GM21737 (cell line): ENCODE results near the gene CHID1.

Source experiments
- ATAC-seq: cut with Tn5 transposase; IDR thresholded peaks from one replicate; pipeline ENCODE4 v1.9.1; 2021; ENCODE audit warnings: mild to moderate bottlenecking, moderate library complexity; ENCODE audit not compliant: unreplicated experiment

Gene CHID1

DNA sequence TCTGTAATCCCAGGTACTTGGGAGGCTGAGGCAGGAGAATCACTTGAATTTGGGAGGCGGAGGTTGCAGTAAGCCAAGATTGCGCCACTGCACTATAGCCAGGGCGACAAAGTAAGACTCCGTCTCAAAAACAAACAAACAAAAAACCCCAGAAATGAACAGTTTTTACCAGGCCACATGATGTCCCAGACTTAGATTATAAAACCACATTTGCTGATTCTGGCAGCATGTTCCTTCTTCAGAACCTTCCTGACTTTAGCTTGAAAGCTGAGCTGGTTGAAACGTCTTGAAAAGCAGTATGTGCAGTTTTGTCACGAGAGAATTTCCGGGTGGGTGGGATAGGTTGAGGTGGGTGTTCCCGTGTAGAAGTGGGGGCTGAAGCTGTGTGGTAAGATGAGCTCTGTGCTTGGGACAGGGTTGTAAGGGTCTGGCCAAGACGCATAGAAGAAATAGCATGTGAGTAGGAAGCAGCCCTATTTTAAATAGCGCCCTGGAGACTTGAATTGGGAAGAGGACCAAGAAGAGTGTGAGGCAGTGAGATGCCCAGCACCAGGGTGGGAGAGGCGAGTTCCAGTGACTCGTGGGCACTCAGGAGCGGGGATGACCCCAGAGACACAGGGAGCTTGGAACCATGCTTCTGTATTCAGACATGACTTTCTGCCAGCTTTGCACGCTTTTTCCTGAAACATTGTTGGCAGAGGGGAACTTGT lies 22.7 kb upstream of the CHID1 start:
- ATAC-seq: no peak

- no peak for ATAC-seq
These were observed 21.8 kb upstream of the CHID1 start for GRCh38 chr11:932435-932834.

DNA sequence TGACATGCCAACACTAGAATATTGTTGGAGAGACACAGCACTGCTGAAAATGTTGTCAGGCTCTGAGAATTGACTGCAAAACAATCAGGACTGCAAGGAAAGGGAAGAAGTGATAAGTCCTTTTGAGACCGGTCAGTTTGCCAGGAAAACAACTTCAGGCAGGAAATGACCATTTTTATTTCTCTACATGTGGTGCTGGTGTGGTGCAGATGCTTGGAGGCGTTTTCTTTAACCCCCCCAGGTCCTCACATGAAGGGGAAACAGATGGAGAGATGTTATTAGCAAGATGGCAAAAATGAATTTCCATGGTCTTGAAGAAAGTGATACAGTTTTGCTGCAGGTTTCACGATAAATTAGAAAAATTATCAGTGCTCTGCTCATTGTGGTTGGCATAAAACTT lies 20.8 kb upstream of the CHID1 start:
- ATAC-seq: no peak

DNA sequence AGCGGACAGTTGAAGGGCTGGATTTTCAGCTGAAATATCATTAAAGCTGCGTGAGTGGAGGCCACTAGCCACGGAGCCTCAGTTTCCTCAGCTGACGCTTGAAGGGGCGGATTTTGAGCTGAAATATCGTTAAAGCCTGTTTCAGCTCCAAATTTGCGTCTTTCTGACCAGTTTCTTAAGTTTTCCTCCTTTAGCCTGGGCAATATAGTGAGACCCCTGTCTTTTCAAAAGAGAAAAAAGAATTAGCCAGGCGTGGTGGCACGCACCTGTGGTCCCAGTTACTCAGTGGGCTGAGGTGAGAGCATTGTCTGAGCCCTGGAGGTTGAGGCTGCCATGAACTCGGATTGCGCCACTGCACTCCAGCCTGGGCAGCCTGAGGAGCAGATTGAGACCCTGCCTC lies 18.8 kb upstream of the CHID1 start:
- ATAC-seq: no peak

GRCh38 chr11:928786-929185 lies 18.2 kb upstream of the CHID1 start:
- no peak for ATAC-seq

GRCh38 chr11:927871-928270 lies 17.3 kb upstream of the CHID1 start:
- ATAC-seq: no peak

DNA sequence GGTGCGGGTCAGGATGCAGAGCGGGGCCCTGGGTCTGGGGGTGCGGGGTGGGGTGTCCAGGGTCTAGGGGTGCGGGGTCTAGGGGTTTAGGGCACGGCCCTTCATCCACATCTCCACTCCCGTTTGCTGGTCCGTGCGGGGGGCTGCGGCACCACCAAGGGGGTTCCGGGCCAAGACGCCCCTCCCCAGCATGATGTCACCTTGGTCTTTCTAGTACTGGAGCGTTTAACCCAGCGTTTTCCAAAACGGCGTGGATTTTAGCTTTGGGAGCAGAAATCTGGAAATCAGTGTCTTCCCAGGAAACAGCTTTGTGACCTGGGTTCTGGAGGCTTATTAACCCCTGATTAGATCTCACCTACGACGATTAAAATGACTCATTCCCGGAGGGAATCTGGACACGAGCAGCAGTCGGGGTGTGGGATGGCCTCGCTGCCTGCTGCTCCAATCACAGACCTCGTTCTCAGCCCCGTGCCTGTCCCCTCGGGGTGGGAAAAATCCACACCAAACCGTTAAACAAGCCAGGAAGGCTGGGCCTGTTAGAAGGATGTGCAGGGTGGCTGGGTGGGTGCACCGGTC lies 15.8 kb upstream of the CHID1 start:
- no peak for ATAC-seq

- peak; percentile 67 for ATAC-seq
These were observed 15.1 kb upstream of the CHID1 start, which contains the start of gene AP2A2 for GRCh38 chr11:925496-926301. TSS of gene AP2A2 (plus strand) at chr11:925870. CDS start at chr11:926022, 152 bp downstream.

DNA sequence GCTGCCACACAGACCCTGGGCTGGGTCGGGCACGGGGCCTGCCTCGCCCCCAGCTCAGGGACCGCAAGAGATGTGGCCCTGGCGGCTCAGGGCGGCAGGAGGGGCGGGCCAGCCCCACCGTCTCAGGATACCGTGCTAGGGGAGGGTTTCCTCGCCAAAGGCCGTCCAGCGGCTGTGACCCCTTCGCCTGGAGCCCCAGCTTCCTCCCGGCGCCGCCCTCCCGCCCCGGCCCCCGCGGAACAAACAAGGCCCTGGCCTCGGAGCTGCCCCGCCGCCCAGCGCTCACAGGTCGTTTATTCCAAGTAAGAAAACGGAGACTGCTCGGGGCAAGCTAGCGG lies 14.5 kb upstream of the CHID1 start:
- ATAC-seq: no peak

DNA sequence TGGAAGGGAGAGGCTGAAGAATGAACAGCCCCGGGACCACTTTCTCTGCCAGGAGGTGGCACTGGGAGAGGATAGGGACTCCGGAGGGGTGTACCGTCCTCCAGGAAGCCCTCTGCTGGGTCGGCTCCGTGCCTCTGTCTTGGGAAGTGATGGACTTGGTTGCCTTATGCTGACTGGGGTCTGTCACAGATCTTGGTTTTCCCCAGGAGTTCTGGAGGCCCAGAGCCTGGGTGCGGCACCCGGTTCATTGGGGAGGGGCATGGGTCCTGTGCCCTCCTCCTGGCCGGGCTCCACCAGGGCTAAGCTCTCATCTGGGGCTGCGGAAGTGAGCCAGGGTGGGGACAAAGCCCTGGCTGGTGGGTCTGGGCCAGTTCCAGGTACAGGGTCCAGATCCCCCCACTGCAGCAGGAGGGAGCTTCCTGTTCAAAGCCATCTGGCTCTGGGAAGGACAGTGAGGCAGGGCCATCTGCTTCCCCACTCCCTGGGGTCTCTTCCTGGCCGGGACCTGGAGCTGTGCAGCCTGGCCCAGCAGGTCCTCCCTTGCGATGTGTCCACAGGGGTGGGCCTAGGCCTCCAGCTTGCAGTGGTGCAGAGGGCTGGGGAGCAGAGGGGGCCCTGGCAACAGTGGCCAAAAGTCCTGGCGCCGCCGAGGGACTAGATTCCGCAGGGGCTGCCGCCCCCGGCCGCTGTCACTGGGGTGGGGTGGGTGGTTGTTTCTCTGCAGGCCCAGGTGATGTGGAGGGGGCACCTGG lies 14.0 kb upstream of the CHID1 start:
- no peak for ATAC-seq

- no peak for ATAC-seq
These were observed 13.2 kb upstream of the CHID1 start for GRCh38 chr11:923691-924405.

- ATAC-seq: no peak
These were observed 11.5 kb upstream of the CHID1 start for GRCh38 chr11:921921-922678.

GRCh38 chr11:917426-917825 lies 6.8 kb upstream of the CHID1 start:
- ATAC-seq: no peak

DNA sequence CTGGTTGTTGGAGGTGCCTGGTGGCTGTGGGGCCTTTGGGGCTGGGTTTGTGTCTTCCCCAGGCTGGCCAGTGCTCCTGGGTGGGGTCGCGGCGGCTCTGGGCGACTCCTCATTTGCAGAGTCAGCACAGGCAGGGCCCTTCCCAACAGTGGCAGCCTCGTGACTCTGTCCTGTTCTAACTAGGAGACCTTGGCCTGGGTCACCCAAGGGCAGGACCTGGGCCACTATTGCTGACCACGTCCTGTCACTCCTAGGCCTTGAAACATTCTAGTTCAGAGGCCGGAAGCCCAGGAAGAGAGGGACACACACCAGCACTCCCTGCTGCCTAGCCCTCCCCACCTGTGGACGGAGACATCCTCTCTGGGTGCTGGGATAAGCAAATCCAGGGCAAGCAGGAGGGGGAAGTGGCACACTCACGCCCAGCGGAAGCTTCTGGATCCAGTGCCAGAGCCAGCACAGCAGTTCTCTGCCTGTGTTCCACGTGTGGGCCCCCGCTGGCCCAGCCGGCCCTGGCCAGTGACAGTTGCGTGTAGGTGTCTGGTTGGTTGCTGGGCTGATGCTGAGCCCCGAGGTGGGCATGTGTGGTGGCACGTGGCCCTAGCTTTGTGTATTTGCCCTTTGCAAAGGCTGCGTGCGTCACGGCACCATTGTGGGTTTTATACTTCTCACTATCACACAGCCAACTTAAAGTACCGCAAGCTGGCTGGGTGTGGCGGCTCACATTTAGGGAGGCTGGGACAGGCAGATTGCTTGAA lies 4.3 kb upstream of the CHID1 start:
- no peak for ATAC-seq

DNA sequence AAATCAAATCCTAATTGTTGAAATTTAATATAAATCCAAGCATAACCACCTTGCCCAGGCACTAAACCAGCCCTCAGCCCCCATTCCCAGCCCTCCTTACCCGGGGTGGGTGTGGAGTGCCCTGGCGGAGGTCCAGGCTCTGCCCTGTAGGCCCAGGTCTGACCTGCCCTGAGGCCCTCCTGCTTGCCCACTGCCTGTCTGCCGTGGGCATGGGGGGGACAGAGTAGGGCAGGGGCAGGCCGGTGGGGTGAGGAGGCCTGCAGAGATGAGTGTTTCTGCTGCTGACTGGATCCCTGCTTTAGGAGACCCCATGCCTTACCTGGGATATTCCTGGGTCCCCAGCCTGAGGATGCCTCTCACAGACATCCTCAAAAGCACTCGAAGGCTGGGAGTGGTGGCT lies 3.6 kb upstream of the CHID1 start:
- ATAC-seq: no peak

- ATAC-seq: no peak
These were observed 2.4 kb upstream of the CHID1 start for GRCh38 chr11:913043-913442.

DNA sequence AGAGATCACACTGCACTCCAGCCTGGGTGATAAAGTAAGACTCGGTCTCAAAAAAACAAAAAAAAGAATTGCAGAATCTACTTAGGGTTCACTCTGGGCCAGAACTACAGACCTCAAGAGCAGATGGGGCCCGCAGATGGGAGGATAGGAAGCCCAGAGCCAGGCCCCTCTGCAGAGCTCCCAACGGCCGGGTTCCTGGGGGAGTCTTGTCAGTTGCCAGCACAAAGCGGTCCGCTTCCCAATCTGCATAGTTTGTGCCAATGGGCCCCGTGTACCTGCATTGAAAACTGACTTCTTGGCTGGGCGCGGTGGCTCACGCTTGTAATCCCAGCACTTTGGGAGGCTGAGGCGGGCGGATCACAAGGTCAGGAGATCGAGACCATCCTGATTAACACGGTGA lies 1.7 kb upstream of the CHID1 start:
- no peak for ATAC-seq

DNA sequence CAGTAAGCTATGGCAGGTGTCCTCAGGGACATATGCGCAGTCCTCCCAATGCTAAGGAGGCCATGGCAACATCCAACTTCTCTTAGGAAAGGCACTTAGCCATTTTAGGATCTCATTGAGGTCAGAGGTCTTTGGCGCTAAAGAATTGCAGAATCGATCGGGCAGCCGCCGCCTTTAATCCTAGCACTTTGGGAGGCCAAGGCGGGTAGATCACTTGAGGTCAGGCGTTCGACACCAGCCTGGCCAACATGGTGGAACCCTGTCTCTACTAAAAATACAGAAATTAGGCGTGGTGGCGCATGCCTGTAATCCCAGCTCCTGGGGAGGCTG lies 1.2 kb upstream of the CHID1 start:
- no peak for ATAC-seq

DNA sequence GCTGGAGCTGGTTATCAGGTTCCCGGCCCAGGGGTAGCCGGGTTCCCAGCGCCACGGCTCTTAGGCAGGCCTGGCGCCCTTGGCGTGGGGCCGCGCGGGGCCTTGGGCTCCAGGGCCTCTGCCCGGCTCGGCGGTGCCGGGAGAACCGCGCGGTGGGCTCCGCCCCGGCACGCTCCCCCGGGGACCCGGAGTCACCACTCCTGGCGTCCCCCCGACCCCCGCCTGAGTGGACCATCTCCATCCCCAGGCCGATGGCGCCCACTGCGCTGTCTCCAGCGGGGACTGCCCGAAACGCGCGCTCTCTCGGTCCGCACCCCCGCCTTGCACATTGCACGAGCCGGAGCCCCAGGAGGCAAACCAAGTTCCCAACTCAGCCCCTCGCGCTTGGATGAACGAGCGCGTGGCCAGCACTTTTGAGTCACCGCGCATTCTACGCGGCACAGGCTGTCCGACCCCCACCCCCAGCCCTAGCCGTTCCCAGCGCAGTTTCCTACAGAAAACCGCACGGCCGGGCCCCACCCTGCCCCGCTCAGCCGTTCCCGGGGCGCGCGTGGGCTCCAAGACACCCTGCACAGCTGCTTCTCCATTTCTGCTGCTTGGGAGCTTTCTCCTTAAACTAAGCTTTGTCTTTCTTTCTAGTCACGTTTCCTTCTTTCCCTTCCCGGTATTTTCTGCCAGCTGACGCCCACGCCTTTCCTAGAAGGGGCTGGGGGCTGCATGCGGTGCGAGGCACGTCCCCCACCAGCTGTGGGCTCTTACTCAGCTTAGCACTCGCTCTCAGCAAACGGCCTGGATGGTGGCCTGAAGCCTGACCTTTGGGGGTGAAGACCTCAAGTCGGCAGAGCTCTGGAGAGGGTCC lies 650 bp upstream of the CHID1 start:
- peak; percentile 28 for ATAC-seq
